Hepatocyte (in vitro differentiated cells): ENCODE measurements around the gene PNMA6E. TPM values are rescaled to one million over a fixed set of nuclear protein-coding genes. Genes with fewer than 3 reads are reported as not detected.

ENCODE experiments used
- DNase-seq: peaks from one replicate; pipeline ENCODE4 v3.0.0-alpha.2; 2016; ENCODE audit warnings: low spot score
- H2AFZ ChIP-seq: fragments of 200-600 bp; sonication (generic); 2 replicates; pipeline ENCODE4 v1.6.0; 2016; ENCODE audit warnings: antibody characterized with exemption, mild to moderate bottlenecking
- H3K27ac ChIP-seq: fragments of 200-600 bp; sonication (generic); 2 replicates; pipeline ENCODE4 v1.5.1; 2016; ENCODE audit warnings: mild to moderate bottlenecking
- H3K27me3 ChIP-seq: fragments of 200-600 bp; sonication (generic); 2 replicates; pipeline ENCODE4 v1.6.1; 2016
- H3K36me3 ChIP-seq: fragments of 200-600 bp; sonication (generic); replicated peaks from 2 replicates; pipeline ENCODE4 v1.5.1; 2016; ENCODE audit warnings: low read depth; ENCODE audit not compliant: insufficient read depth
- H3K4me1 ChIP-seq: fragments of 200-600 bp; sonication (generic); 2 replicates; pipeline ENCODE4 v1.5.1; 2016; ENCODE audit warnings: mild to moderate bottlenecking, moderate library complexity; ENCODE audit not compliant: insufficient read depth
- H3K4me2 ChIP-seq: fragments of 200-600 bp; sonication (generic); 2 replicates; pipeline ENCODE4 v1.6.0; 2016
- H3K4me3 ChIP-seq: fragments of 200-600 bp; sonication (generic); 2 replicates; pipeline ENCODE4 v1.5.1; 2016; ENCODE audit warnings: mild to moderate bottlenecking
- H3K79me2 ChIP-seq: fragments of 200-600 bp; sonication (generic); 2 replicates; pipeline ENCODE4 v1.6.0; 2017; ENCODE audit warnings: mild to moderate bottlenecking
- H3K9me2 ChIP-seq: fragments of 200-600 bp; sonication (generic); replicated peaks from 2 replicates; pipeline ENCODE4 v1.6.0; 2017; ENCODE audit warnings: mild to moderate bottlenecking; ENCODE audit not compliant: insufficient read depth
- H3K9me3 ChIP-seq: fragments of 200-600 bp; sonication (generic); 2 replicates; pipeline ENCODE4 v1.5.1; 2016; ENCODE audit warnings: low read depth, mild to moderate bottlenecking
- H4K20me1 ChIP-seq: fragments of 200-600 bp; sonication (generic); 2 replicates; pipeline ENCODE4 v1.6.0; 2016; ENCODE audit warnings: mild to moderate bottlenecking; ENCODE audit not compliant: insufficient read depth, poor library complexity, severe bottlenecking
- EZH2 ChIP-seq: fragments of 200-600 bp; sonication (generic); IDR thresholded peaks from 2 replicates; pipeline ENCODE4 v1.6.1; 2016; ENCODE audit warnings: antibody characterized with exemption, mild to moderate bottlenecking, borderline replicate concordance
- EZH2phosphoT487 ChIP-seq: fragments of 200-600 bp; sonication (generic); IDR thresholded peaks from one replicate; pipeline ENCODE4 v1.6.1; 2018; ENCODE audit warnings: antibody characterized with exemption, mild to moderate bottlenecking, low read depth, moderate library complexity; ENCODE audit not compliant: unreplicated experiment, severe bottlenecking
- WGBS: methylation state at CpG from one replicate; pipeline ENCODE4 v1.1.6; 2016; ENCODE audit warnings: low lambda C conversion rate; ENCODE audit errors: missing lambda C conversion rate; 5-methylcytosine and 5-hydroxymethylcytosine counted together
- polyA plus RNA-seq: library from polyadenylated mRNA; unstranded; fragments of >200 nt; fragmentation: Nextera tagmentation; extraction: Ambion mirVana; gene quantifications from 2 replicates; pipeline ENCODE4 v1.2.1, GENCODE V29; 2016
- total RNA-seq: library from RNA; depleted of rRNA; stranded (reverse); fragments of >200 nt; gene quantifications from 2 replicates; pipeline ENCODE4 v1.2.3, GENCODE V29; 2014
- TF ChIP-seq, protein P1 (sequence below): fragments of 200-600 bp; sonication (generic); IDR thresholded peaks from 2 replicates; pipeline ENCODE4 v1.5.1; 2016; ENCODE audit warnings: antibody characterized with exemption, mild to moderate bottlenecking; ENCODE audit not compliant: poor library complexity

Gene PNMA6E
- total and polyA plus RNA-seq, 2 experiments from 2014 or later: not detected

DNA sequence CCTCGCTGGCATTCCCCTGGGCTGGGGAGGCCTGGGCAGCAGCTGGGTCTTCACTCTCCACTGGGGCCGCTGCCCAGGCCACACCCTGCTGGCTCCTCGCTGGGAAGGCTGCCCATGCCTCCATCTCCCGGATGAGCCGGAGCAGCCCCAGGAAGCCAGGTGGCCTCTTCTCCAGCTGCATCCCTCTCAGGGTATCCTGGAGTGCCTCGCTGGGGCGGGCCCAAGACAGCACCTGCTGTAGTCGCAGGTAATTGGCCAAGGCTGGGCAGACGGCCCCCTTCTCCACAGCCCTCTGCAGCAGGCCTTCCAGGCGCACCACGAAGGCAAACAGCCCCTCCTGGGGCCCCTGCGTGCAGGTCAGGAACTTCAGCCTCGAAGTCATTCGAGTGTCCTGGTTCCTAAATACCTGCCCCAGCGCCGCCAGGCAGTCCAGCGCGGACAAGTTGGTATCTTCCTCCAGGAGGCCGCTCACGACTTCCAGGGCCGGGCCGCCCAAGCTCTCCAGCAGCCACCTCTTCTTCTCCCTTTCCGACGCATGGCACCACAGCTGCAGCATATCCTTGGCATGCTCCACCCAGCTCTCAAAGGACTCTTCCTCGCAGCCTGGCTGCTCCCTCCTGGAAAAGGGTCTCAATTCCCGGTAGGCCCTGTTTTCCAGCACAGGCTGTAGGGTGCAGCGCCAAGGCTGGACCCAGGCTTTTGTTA lies 3.7 kb downstream of the PNMA6E start:
- H3K4me1 ChIP-seq: no peaks in the 10 kb centered on the region
- no peaks in the 10 kb centered on the region for H3K79me2 ChIP-seq
- no peaks in the 10 kb centered on the region for H3K36me3 ChIP-seq
- 87% methylated on average over 27 of the region's 27 CpGs for WGBS
- DNase-seq: no peak
- H2AFZ ChIP-seq: no peak overlapping the region
- no peak overlapping the region for H3K4me3 ChIP-seq
- H3K27ac ChIP-seq: no peak overlapping the region
- TF ChIP-seq, protein P1, sequence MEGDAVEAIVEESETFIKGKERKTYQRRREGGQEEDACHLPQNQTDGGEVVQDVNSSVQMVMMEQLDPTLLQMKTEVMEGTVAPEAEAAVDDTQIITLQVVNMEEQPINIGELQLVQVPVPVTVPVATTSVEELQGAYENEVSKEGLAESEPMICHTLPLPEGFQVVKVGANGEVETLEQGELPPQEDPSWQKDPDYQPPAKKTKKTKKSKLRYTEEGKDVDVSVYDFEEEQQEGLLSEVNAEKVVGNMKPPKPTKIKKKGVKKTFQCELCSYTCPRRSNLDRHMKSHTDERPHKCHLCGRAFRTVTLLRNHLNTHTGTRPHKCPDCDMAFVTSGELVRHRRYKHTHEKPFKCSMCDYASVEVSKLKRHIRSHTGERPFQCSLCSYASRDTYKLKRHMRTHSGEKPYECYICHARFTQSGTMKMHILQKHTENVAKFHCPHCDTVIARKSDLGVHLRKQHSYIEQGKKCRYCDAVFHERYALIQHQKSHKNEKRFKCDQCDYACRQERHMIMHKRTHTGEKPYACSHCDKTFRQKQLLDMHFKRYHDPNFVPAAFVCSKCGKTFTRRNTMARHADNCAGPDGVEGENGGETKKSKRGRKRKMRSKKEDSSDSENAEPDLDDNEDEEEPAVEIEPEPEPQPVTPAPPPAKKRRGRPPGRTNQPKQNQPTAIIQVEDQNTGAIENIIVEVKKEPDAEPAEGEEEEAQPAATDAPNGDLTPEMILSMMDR: no peak
- TF ChIP-seq EZH2phosphoT487: no peak
- TF ChIP-seq EZH2: no peak
- H3K27me3 ChIP-seq: no peaks in the 10 kb centered on the region
- no peaks in the 10 kb centered on the region for H3K9me3 ChIP-seq
- no peak overlapping the region for H3K4me2 ChIP-seq
- H3K9me2 ChIP-seq: no peaks in the 10 kb centered on the region
- H4K20me1 ChIP-seq: no peaks in the 10 kb centered on the region

- H3K36me3 ChIP-seq: no peaks in the 10 kb centered on the region
- H3K4me3 ChIP-seq: no peak overlapping the region
- no peaks in the 10 kb centered on the region for H3K79me2 ChIP-seq
- no peak for DNase-seq
- WGBS: 88% methylated on average over 19 of the region's 26 CpGs
- no peaks in the 10 kb centered on the region for H3K9me3 ChIP-seq
- H2AFZ ChIP-seq: no peak overlapping the region
- no peaks in the 10 kb centered on the region for H4K20me1 ChIP-seq
- H3K9me2 ChIP-seq: no peaks in the 10 kb centered on the region
- no peak overlapping the region for H3K4me2 ChIP-seq
- H3K27ac ChIP-seq: no peak overlapping the region
- TF ChIP-seq, protein P1: no peak
- no peak for TF ChIP-seq EZH2phosphoT487
- no peak for TF ChIP-seq EZH2
- no peaks in the 10 kb centered on the region for H3K4me1 ChIP-seq
- H3K27me3 ChIP-seq: no peaks in the 10 kb centered on the region
These were observed 4.6 kb downstream of the PNMA6E start for GRCh38 chrX:153396320-153397195.

- 89% methylated on average over 24 of the region's 26 CpGs for WGBS
- TF ChIP-seq EZH2 (no peak), EZH2phosphoT487 (no peak)
- TF ChIP-seq, protein P1: no peak
- H3K4me2 ChIP-seq: no peak overlapping the region
These were observed 5.4 kb downstream of the PNMA6E start for GRCh38 chrX:153395613-153396319.

More at GRCh38 chrX:153395613-153396319, 5.4 kb downstream of the PNMA6E start:
- H3K79me2 ChIP-seq: no peaks in the 10 kb centered on the region
- no peaks in the 10 kb centered on the region for H4K20me1 ChIP-seq
- H3K36me3 ChIP-seq: no peaks in the 10 kb centered on the region
- no peaks in the 10 kb centered on the region for H3K4me1 ChIP-seq
- H3K27ac ChIP-seq: no peak overlapping the region
- H3K27me3 ChIP-seq: no peaks in the 10 kb centered on the region
- H3K4me3 ChIP-seq: no peak overlapping the region
- DNase-seq: no peak
- no peaks in the 10 kb centered on the region for H3K9me3 ChIP-seq
- H2AFZ ChIP-seq: no peak overlapping the region
- H3K9me2 ChIP-seq: no peaks in the 10 kb centered on the region
